Measurements from ENCODE around the gene XPNPEP2.

DNA sequence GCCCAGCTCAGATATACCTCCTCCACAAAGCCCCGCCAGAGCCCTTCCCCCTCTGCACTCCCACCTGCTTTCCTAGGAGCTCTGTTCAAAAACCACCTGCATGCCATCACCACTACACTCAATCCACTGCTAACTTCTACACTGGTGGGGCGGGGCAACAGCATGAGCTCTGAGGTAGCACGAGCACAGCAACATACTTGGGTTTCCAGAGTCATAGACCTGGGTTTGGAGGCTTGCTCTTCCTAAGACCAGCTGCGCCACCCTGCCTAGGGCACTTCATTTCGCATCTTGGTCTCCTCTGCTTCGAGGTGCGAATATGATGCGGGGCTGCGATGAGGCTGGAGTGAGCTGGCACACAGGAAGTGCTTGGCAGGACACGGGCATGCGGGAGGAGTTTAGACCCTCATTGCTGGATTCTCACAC lies 44.5 kb downstream of the XPNPEP2 start:
- TF ChIP-seq GATA2 (IDR thresholded peaks at IDR 0.05; ENCODE audit: low read depth, low read length), result no peak
- no peak for TF ChIP-seq GATA3 (IDR thresholded peaks at IDR 0.05; ENCODE audit: low read depth, low read length)
